H1 (cell line): ENCODE results near the gene LIX1L. TPM values are rescaled to one million over a fixed set of nuclear protein-coding genes. Genes with fewer than 3 reads are reported as not detected.

Experiments
- TCF12 ChIP-seq: IDR thresholded peaks from 2 replicates; pipeline ENCODE4 v1.6.1; 2011; ENCODE audit warnings: low read depth, mild to moderate bottlenecking, low read length
- polyA plus RNA-seq, 7 experiments: library from polyadenylated mRNA; depleted of rRNA in 3 of 7; stranded (reverse) in 5 of 7; unstranded in 2 of 7; fragments of >200 nt in 5 of 7; fragments of 200-250 nt in 2 of 7; gene quantifications; 1 replicate in 5 of 7; 2 replicates in 1 of 7; 4 replicates in 1 of 7; pipeline versions ENCODE4 v1.2.1 to v1.2.3, GENCODE V29; 2011 to 2013; ENCODE audit warnings: missing spikeins in 2 of 7, mixed read lengths in 2 of 7
- total RNA-seq: library from RNA; stranded (reverse); fragmentation: NEBNext Ultra II Directional; extraction: Animal tissue kit (Norgen Biotek cat#: 25700); gene quantifications from 2 replicates; pipeline ENCODE4 v1.2.1, GENCODE V29; 2021
- TF ChIP-seq, protein P1 (sequence below): IDR thresholded peaks from 2 replicates; pipeline ENCODE4 v1.6.1; 2011; ENCODE audit warnings: low read depth, mild to moderate bottlenecking, low read length; ENCODE audit not compliant: insufficient read depth

The LIX1L gene
- total and polyA plus RNA-seq, 2 of the 8 experiments (the other 6 are each of a cell fraction or from before 2014, with no cell fraction given), result 2.9 to 3.7 TPM

DNA sequence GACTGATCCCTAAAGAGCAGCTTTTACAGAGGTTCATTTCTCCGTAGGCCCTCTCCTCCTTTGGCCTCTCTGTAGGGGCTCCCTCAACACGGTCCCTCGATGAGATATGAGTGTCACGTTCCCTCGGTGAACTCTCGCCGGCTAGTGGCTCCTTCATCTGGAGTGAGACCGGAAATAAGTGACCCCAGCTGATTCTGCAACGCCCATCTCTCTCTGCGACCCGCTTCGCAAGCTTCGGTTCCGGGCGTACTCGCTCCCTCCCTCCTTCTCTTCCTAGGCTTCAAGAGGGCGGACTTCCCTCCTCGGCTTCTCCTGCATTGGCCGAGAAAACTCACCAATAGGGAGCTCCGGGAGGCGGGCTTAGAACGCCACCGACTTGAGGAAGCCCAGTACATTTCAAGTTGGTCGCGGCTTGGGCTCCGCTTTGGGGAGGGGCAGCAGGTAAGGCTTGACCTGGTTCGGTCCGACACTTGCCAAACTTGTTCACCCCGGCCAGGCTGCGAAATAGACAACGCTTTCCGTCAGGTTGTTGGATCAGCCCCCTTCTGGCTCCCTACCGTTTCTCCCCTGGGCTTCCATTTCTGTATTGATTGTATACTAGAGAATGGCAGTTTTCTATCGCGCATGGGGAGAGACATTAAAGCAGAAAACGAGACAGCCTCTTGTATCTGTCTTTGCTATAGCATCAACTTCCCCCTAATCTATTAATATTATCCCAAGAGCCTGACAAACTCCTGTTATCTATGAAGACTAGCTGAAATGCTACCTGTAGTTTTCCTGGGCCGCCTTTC lies 6.7 kb upstream of the LIX1L start, which contains the start of the genes ANKRD34A and POLR3GL (continued):
- TF ChIP-seq, protein P1, sequence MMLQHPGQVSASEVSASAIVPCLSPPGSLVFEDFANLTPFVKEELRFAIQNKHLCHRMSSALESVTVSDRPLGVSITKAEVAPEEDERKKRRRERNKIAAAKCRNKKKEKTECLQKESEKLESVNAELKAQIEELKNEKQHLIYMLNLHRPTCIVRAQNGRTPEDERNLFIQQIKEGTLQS, result no peak
- TF ChIP-seq TCF12, result no peak
- TF ChIP-seq, all 59 proteins: peak for 10
